ENCODE results near the gene TRIM2. TPM values are rescaled to one million over a fixed set of nuclear protein-coding genes. Genes with fewer than 3 reads are reported as not detected.

TRIM2 gene
- total and polyA plus RNA-seq, 2 of the 8 experiments (the other 6 are each of a cell fraction or from before 2014, with no cell fraction given) = 34.0 to 59.8 TPM

- H3K23ac ChIP-seq (ENCODE audit: insufficient read length) = no peak overlapping the region
- H3K36me3 ChIP-seq (ENCODE audit: control insufficient read depth in 2 of 4, insufficient read depth in 4 of 4, low read length in 3 of 4) = no peaks in the 10 kb centered on the region
- no peaks in the 10 kb centered on the region for H3K9me3 ChIP-seq (ENCODE audit: insufficient read depth in 2 of 2, low read depth in 1 of 2, low read length in 1 of 2)
- H3K4me2 ChIP-seq (ENCODE audit: insufficient read depth in 1 of 2, low read depth in 2 of 2, low read length in 2 of 2) = no peak overlapping the region
- DNase-seq (ENCODE audit: low read depth in 1 of 2, low spot score in 2 of 2) (no peak), FAIRE-seq (no peak)
- CTCF ChIA-PET (ENCODE audit: partially characterized antibody) = interaction anchor here (0.7 to 7.4 kb wide), 17 partner anchors 9 to 229 kb away, joined by 3 to 53 read pairs (median 3); partner anchors contain the start of gene TRIM2
- no peaks in the 10 kb centered on the region for H4K20me1 ChIP-seq (replicated peaks in 1 of 2; ENCODE audit: control insufficient read depth in 1 of 2, insufficient read depth in 2 of 2, low read length in 2 of 2)
- H2AFZ ChIP-seq (ENCODE audit: low read length) = no peak overlapping the region
- no peak overlapping the region for H3K56ac ChIP-seq (replicated peaks; ENCODE audit: insufficient read length, low read depth, low read length)
- H2AK5ac ChIP-seq (ENCODE audit: low read depth, low read length) = no peak overlapping the region
- H4K5ac ChIP-seq (ENCODE audit: insufficient read length, low read depth, low read length) = no peak overlapping the region
- H3K27me3 ChIP-seq (replicated peaks in 1 of 4; ENCODE audit: control insufficient read depth in 3 of 4, extremely low read depth in 1 of 4, insufficient read depth in 3 of 4, low read length in 3 of 4) = peaks cover 3 to 41% (median 40%) of the 10 kb centered on the region in 4 experiments
- H4K8ac ChIP-seq (ENCODE audit: extremely low read depth, insufficient read depth, low read length) = no peak overlapping the region
- H2BK15ac ChIP-seq (ENCODE audit: low read length) = no peak overlapping the region
- H3K4ac ChIP-seq (replicated peaks; ENCODE audit: insufficient read length, low read depth, low read length) = no peak overlapping the region
- no peak overlapping the region for H3K27ac ChIP-seq (ENCODE audit: low read depth, low read length)
- H2BK5ac ChIP-seq (ENCODE audit: low read depth, low read length) = no peak overlapping the region
- H3K79me2 ChIP-seq (ENCODE audit: control insufficient read depth in 1 of 2, insufficient read depth in 2 of 2, low read length in 2 of 2) = no peaks in the 10 kb centered on the region
- POLR2A ChIA-PET (ENCODE audit: partially characterized antibody) = interaction anchor here (1.0 kb wide), 1 partner anchor 102 kb away, joined by 3 read pairs; no protein-coding TSS in a partner anchor
- H4K91ac ChIP-seq (replicated peaks; ENCODE audit: insufficient read length, low read length) = no peak overlapping the region
- H3K9ac ChIP-seq (replicated peaks in 1 of 4; ENCODE audit: extremely low read depth in 1 of 4, low read depth in 3 of 4, low read length in 3 of 4) = no peak overlapping the region
- no peak overlapping the region for H3K18ac ChIP-seq (ENCODE audit: extremely low read depth, low read length)
- H3K14ac ChIP-seq (ENCODE audit: insufficient read length) = no peak overlapping the region
- H2BK20ac ChIP-seq (ENCODE audit: low read length) = no peak overlapping the region
- no peak overlapping the region for H3K4me3 ChIP-seq (ENCODE audit: extremely low read depth in 1 of 4, insufficient read depth in 2 of 4, low read depth in 3 of 4, low read length in 4 of 4)
- H3K79me1 ChIP-seq (ENCODE audit: low read depth, low read length) = no peaks in the 10 kb centered on the region
- WGBS, 2 experiments (ENCODE audit: extremely low coverage in 1 of 2, insufficient coverage in 1 of 2, insufficient read length in 1 of 2, insufficient replicate concordance in 2 of 2, low coverage in 1 of 2, low lambda C conversion rate in 2 of 2, missing lambda C conversion rate in 1 of 2) = 55% methylated on average over 1 of the region's 1 CpG; no CpG with 5 or more reads in 1 of the 2 experiments
- peaks cover 15% of the 10 kb centered on the region for H3K23me2 ChIP-seq (ENCODE audit: low read depth, low read length)
- H2BK12ac ChIP-seq (ENCODE audit: low read depth, low read length) = no peak overlapping the region
- H3K4me1 ChIP-seq (replicated peaks in 1 of 4; ENCODE audit: control insufficient read depth in 3 of 4, insufficient read depth in 4 of 4, low read length in 3 of 4) = peaks cover 7 to 18% (median 14%) of the 10 kb centered on the region in 4 experiments
- H2BK120ac ChIP-seq (replicated peaks; ENCODE audit: low read depth, low read length) = no peak overlapping the region
- TF ChIP-seq HDAC6 (IDR thresholded peaks at IDR 0.05; ENCODE audit: low read depth, low read length) (no peak), TEAD4 (IDR thresholded peaks at IDR 0.05; ENCODE audit: low read depth, low read length) (no peak), SP4 (IDR thresholded peaks at IDR 0.05; ENCODE audit: low read length) (no peak), CREB1 (IDR thresholded peaks at IDR 0.05) (no peak), TAF1 (IDR thresholded peaks at IDR 0.05; ENCODE audit: low read depth, low read length) (no peak)
These were observed 48.6 kb upstream of the TRIM2 start for GRCh38 chr4:153155686-153156085.
